ENCODE results near the gene RACK1.
"Not testable (repeated sequence)": the region's sequence is repeated elsewhere in the genome, so short reads cannot be mapped to it uniquely, and the experiment has no call there.

The RACK1 gene

DNA sequence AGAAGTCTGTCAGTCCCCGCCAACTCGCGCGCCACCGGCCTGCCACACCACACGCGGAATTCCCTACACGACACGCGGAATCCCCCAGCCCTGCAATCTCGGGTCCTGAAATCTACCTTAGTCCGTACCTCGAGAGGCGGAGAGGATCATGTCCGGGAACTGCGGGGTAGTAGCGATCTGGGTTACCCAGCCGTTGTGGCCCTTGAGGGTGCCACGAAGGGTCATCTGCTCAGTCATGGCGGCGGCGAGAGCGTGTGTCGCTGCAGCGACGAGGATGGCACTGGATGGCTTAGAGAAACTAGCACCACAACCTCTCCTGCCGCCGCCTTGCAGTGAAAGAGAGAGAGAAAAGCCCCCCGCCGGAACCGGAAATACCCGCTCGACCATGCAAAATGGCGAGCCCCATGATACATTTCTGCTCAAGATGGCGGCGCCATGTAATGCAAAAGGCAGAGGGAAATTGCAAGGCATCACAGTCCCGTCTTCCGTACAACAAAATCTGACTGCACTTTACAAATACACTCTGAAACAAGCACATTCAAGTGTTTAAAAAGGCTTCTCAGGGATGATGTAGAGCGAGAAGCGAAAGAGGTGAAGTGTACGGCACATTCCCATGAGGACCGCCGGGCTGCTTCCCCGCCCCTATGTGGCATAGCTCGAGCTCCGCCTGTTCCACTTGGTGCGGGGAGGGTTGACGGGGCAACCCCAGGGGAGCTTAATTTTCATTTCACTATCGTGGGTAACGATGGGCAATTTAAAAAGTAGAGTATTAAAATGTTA, at the start of gene RACK1:
Gene RACK1, minus strand, starts transcription at position 343 of the 780 bp plus-strand sequence. Its CDS starts 106 bp downstream, at position 237.
- DNase-seq, result no peak

DNA sequence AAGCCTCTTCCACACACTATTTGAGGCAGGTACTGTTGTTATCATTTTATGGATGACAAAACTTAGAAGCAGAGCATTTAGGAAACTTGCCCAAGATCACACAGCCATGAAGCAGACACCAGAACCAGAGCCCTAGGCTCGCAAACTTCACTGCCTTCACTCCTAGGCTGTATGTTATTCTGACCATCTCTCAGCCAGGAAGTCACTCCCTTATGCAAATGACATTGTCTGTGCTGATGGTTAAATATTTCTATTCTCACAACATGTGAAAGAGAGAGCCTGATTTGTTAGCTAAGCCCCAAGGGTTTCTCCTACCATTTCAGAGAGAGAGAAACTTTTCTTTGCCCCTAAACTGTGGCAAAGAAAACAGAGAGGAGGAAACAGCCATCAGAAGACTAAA, 43.6 kb upstream of the RACK1 start:
- DNase-seq, result not testable (repeated sequence)

DNA sequence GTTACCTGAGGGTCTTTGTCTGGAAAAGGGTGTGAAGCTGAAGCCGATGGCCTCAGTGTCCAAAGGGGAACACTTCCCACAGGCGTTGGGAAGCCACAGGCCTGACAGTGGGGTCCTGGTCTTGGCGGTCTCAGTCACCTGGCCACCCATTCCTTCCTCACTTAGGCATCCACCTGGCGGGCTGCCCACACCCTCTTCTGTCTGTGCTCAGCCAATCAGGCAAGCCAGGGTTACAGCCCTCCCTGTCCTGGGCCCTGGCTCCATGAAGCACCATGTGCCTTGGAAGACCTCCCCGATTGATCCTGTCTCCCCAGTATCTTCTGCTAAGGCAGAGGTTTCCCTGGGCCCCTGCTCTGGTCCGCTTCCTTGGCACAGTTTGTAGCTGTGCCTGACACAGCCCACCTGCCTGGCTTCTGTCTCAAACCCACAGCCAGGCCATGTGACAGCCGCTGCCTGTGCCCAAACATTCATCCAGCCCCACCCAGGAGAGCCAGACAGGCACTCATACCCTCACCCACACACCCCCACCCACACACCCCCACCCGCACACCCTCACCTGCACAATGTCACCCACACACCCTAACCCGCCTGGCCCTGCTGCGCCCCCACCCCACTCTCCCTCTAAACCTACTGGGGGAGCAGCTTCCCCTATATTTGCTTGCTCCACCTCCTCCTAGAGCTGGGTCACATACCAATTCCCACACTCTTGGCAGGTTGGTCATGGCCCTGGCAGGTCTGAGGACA, 42.4 kb upstream of the RACK1 start:
- DNase-seq, result not testable (repeated sequence)

DNA sequence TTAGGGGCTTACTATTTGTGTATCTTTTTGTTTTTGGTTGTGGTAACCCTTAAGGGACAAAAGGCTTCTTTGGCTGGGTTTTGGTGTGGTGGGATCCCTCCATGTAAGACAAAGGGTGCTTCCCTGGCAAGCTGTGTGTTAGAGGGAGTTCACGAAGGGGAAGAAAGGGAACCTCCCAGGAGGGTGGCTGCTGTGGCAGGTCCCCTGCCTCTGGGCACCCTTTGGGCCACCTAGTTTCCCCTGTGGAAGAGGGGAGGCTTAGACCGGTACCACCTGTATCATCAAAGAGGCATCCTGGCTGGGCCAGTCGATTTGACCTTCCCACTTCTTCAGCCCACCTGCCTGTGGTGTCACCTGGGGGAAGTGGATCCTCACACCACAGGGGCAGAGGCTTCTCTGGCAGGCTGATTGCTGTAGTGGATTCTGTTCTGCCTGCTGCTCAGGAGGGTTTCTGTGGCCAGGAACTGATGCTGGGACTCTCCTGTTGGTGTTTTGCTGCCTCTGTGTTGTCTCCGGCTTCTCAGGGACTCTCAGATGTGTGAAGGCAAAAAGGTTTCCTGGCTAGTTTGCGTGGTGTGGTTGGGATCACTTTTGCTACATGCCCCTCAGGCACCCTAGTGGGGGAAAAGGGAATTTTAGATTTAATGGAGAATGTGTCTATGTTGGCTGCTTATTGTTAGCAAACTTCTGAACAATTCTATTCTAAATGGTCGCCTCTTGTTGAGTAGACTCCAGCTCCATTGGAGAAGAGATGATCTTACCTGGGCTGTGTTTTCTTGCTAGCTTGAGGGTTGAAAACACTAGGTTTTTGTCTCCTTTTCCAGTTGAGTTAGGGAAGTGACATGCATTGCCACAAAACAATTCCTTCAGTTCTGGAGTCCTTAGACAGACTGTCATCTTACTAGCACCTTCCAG, 40.4 kb upstream of the RACK1 start:
- DNase-seq, result not testable (repeated sequence)

DNA sequence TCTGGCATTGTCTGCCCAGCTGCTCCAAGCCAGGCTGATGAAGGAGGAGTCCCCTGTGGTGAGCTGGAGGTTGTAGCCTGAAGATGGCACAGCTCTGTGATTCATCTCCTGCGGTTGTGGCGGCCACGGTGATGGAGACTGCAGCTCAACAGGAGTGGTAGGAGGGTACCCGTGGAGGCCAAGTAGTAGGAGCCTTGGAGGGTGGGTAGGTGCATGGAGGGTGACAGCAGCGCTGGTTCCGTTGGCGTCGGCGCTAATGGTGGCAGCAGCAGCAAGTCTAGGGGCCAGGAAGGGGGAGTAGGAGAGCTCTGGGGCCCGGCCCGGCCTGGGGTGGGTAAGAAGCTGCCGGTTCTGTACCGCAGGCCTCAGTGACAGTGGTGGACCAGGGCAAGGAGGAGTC, 39.6 kb upstream of the RACK1 start:
- no peak for DNase-seq

DNA sequence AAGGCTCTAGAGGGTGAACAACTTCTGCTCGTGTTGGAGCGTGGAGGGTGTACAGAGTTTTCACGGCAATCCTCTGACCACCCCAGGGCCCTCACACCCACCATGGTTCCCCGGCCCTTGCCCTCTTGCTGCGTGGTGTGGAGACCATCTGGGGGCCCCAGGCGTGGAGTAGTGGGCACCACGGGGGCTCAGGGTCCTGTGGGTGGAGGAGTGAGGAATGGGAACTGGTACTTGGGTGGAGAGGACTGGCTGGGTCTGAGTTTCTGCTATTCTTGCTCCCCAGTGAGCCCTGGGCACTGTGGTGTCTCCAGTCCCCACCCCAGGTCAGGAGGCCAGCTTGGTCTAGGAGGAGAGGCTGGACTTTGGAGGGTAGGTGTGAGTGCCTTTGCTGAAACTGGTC, 39.2 kb upstream of the RACK1 start:
- DNase-seq, result no peak

DNA sequence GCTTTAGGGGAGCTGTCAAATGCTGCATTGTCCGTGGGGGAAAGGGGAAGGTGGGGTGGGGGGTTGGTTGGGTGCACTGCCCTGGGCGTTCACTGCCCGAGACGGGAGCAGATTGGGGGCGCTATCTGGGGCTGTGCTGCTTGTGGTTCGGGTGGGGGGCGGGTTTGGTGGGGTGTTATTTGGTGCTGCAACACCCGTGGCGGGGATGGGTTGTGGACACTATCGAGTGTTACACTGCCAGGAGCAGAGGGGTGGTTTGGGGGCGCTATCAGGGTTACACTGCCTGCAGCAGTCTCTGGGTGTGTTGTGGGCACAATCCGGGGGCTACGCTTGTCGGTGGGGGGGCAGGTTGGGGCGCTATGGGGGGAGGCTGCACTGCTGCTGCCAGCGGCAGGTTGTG, 38.7 kb upstream of the RACK1 start:
- DNase-seq, result not testable (repeated sequence)

DNA sequence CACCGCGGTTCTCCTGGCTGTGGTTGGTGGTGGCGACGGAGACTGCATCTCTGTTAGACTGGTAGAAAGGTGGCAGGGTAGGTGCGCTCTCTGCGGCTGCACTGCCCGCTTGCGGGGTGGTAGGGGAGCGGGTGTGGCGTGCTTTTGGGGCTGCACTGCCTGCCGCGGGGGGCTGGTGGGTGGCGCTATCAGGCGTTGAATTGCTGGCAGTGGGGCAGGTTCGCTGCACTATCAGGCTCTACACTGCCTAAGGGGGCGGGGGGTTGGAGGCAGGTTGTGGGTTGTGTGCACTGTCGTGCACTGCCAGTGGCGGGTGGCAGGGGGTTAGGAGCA, 38.2 kb upstream of the RACK1 start:
- no peak for DNase-seq

DNA sequence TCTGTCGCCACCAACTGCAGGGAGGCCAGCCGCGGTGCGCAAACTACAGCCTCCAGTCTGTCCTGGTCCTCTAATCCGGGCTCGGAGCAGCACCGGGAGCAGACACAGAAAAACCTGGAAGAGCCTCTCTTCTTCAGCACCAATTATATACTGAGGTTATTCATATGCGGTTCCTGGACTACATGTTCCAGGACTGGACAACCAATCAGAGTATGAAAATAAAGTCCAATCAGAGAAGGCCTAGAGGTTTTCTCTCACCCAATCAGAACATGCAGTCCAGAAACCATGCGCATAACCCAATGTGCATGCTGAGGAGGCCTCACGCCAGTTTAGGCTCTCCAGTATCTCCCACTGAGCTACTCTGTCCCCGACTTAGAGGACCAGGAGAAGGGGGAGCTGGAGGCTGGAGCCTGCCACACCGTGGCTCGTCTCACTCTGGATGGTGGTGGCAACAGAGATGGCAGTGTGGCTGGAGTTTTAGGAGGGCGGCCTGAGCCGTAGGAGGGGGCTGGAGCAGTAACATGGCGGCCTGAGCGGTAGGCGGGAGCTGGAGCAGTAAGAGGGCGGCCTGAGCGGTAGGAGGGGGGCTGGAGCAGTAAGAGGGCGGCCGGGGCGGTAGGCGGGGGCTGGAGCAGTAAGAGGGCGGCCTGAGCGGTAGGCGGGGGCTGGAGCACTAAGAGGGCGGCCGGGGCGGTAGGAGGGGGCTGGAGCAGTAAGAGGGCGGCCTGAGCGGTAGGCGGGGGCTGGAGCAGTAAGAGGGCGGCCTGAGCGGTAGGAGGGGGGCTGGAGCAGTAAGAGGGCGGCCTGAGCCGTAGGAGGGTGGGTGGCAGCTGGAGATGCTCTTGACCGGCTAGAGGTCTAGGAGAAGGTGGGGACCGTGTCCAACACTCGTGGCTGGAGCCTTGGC, 37.6 kb upstream of the RACK1 start:
- no peak for DNase-seq

DNA sequence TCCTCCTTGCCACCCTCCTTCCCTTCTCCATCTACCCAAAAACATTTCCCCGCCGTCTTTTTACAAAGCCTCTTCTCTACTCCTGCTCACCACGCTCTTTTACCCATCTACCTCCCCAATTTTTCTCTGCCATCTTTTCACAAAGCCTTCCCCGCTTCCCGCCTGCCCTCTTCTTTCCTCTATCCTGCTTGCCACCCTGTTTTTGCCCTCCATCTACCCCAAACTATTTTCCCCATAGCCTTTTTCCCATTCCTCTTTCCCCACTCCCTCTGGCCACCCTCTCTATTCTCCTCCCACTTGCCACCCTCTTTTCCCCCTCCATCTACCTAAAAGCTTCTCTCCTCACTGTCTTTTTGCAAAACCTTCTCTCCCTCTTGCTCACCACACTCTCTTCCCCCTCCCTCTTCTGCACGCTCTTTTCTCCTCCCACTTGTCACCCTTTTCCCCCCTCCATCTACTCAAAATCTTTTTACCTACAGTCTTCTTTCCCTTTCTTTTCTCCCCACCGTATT, 36.6 kb upstream of the RACK1 start:
- no peak for DNase-seq

DNA sequence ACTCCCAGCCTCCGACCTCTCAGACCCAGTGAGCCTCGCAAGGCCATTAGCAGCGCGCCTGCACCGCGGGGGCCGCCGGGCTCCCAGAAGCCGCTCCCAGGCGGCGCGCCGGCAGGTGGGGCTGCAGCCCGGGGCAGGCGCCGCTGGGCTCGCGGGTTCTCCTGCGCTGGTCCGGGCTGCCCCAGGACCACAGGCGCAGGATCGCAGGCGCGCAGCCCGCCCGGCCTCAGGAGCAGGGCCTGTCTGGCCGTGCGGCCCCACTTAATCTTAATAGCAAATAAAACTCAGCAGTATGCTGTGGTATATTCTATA, 29.7 kb upstream of the RACK1 start:
- not testable (repeated sequence) for DNase-seq

DNA sequence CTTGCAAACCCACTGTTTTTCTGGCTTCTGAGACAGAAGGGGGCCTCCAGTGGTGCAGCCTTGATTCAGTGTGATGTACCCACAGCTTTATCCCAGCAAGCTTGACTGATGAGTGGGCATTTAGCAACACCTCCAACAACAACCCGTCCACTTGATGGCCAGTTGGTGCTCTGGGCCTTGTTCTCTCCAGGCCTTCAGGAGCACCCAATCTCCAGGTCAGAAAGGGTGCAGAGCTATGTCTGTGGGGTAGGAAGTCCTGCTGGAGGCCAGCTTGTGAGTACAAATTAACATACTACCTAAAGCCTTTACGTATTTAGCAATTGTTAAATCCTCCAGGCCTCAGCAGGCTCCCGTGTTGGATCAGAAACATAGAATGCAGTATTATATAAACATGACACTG, 27.4 kb upstream of the RACK1 start:
- DNase-seq, result no peak

DNA sequence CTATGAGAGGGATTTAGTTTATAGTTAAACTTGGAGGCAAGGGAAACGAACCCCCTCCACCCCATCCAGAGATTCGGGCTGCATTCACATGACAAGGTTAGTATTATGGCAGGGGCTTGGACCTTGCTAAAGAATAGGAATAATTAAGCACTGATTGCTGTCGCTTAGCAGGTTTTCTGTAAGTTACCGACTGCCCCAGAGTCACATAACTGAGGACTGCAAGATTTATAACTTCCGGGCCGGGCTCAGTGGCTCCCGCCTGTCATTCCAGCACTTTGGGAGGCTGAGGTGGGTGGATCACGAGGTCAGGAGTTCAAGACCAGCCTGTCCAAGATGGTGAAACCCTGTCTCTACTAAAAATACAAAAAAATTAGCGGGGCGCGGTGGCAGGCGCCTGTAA, 24.2 kb upstream of the RACK1 start:
- not testable (repeated sequence) for DNase-seq

DNA sequence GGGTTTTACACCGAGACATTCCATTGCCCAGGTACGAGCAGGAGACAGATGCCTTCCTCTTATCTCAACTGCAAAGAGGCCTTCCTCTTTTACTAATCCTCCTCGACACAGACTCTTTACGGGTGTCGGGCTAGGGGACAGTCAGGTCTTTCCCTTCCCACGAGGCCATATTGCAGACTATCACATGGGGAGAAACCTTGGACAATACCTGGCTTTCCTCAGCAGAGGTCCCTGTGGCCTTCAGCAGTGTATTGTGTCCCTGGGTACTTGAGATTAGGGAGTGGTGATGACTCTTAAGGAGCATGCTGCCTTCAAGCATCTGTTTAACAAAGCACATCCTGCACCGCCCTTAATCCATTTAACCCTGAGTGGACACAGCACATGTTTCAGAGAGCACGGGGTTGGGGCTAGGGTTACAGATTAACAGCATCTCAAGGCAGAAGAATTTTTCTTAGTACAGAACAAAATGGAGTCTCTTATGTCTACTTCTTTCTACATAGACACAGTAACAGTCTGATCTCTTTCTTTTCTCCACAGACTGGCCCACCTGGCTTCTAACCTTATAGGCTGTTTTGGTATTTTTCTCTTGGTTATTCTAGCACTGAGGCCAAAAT, 23.7 kb upstream of the RACK1 start:
- DNase-seq, result not testable (repeated sequence)

DNA sequence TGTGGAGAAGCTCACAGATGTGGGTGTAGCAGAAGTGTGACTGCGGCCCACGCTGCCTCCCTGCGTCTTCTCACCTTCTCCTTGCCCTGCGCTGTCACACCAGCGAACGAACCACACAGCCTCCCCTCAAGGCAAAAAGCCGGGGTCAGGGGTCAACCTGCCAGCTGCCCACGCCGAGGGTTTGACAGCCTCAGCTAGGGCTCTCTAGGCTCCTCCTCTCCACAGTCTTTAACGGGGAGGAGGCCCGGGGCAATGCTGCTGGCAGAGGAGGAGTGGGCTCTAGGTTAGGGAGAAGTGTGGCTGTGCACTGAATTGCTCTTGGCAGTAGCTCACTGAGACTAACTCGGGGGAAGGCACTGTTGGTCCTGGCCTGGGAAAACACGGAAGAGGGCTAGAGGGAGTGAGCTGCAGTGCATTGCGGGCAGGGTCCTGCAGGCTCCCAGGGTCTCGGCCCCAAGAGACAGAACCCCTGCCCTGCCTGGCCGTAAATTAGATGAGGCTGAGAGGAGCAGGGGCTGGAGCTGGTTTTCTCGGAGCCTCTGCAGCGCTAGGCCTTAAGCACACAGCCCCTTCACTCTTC, 21.5 kb upstream of the RACK1 start:
- no peak for DNase-seq

DNA sequence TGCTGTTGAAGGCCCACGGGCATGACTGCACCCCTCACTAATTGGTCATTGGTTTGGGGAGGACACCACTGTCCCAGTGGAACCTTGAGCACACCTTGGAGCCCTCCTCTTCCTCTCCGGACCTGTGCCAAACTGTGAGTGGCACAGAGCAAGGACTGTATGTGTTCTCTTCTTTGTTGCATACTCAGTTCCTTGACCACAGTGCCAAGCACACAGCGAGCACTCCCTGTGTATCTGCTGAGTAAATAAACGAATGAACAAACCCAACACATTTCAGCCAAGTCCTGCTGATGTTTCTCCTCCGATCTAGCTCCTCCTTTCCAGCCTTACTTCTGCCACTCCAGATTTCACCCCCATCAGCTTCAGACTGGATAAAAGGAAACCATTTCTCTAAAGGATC, 19.9 kb upstream of the RACK1 start:
- DNase-seq, result no peak

DNA sequence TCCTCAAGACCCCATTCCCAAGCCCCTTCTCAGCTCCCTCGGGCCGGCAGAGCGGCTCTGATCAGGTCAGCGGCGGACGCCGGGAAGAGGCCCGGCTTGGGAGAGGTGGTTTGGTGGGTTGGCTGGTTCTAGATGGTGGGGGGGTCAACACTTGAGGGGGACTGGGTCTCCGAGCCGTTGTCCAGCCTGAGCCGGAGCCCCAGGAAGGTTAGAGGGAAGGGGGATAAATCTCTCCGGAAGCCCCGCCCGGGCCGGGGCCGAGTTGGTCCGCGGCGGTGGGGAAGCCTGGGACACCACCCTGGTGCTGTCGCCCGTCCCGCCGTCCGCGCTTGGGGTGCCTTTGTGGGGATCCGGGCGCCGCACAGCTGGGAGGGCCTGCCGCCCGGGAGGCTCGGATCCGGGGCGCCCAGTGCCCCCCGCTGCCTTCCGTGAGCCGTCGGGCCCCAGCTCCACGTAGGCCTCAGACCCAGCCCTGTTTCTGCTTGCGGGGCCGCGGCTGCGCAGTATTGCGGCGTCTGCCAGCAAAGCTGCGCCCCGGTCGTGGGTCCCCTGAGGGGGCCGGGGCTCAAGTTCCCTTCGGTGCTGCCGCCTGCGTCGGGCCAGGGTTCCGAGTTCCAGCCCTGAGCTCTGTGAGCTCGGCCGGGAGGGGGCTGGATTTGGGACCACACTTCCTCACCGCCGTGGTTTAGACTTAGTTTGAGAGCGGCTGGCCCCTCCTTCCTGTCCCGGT, 17.8 kb upstream of the RACK1 start:
- DNase-seq, result no peak

DNA sequence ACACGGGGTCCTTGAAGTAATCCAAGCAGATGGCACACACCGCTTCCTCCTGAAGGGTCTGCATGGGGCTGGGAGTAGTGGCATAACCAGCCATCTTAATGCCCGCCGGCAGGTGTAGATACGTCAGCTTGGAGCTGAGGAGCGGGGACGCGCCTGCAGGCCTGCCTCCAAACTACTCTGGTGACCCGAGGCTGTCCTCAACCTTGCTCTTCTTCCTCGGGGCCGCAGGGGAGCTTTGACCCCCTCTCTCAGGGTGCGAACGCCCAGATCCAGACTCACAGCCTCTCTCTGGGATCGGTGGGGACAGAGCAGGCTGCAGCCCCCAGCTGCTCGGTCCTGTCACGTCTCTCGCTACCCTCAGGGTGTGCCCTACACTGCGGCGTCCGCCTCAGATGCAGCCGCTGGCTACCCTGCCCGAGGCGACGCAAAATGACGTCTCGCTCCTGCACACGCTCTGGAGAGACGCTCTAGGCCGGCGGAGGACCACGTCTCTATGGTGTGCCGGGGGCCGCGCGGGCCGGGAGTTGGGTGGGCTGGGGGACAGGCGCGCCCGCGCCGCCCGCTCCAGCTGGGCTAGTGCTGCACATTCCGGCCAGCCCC, 17.1 kb upstream of the RACK1 start, which contains the start of gene TRIM52:
Gene TRIM52, minus strand, starts transcription at position 424 of the 600 bp plus-strand sequence. Its CDS starts 330 bp downstream, at position 94.
- no peak for DNase-seq

DNA sequence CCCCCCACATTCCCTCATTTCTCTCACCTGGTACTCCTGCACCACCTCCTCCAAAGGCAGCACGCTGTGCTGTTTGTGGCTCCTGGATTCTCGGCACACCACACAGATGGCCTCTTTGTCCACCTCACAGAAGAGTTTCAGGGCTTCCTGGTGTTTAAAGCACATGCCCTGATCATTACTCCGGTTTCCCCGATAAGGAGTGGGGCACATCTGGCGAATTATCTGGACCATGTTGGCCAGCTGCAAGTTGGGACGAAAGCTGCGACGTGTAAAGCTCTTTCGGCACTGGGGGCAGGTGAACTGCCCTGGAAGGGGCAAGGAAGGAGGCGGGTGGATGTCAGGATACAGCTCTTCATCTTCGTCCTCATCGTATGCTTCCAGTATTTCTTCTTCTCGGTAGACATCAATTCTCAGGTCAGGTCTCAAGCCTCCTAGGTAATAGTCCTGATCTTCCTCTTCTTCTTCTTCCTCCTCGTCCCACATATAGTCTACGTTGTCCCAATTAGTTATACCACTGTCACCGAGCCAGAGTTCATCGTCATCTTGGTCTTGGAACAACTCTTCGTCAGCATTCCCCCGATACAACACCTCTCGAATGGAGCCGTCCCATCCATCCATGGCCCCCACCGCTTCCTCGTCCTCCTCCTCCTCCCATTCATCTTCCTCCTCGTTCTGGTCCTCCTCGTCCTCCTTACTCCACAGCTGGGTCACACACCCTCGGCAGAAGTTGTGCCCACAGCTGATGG, 16.4 kb upstream of the RACK1 start:
- DNase-seq, result no peak

Data from NCI-H69 (cell line).